ENCODE measurements around the gene ZNF419. TPM values are rescaled to one million over a fixed set of nuclear protein-coding genes. Genes with fewer than 3 reads are reported as not detected.

ZNF419 gene
- polyA plus RNA-seq, 1 of the 3 experiments (the other 2 are of a cell fraction), result 7.8 TPM

Small RNA genes within 50 kb of the gene (small RNA-seq; reads per million reads assigned to genes)
- 0 reads per million in 7 experiments for gene VN1R107P

Other genes starting within 250 kb of the ZNF419 start
- 1.5 and 2.5 TPM in 2 replicates for gene ZNF805, start 247.1 kb upstream of the ZNF419 start, polyA plus RNA-seq (2012; rRNA removed)
- 2.4 and 4.3 TPM in 2 replicates for gene ZNF460, start 207.3 kb upstream of the ZNF419 start, polyA plus RNA-seq (2012; rRNA removed)
- gene ZNF543, start 167.3 kb upstream of the ZNF419 start, polyA plus RNA-seq (2012; rRNA removed), result 1.2 and 1.7 TPM in 2 replicates
- gene ZNF304, start 136.5 kb upstream of the ZNF419 start, polyA plus RNA-seq (2012; rRNA removed), result 2.5 and 3.7 TPM in 2 replicates
- 21.0 and 22.2 TPM in 2 replicates for gene TRAPPC2B, start 124.2 kb upstream of the ZNF419 start, polyA plus RNA-seq (2012; rRNA removed)
- 1.5 and 1.7 TPM in 2 replicates for gene ZNF547, start 124.2 kb upstream of the ZNF419 start, polyA plus RNA-seq (2012; rRNA removed)
- 6.8 and 7.7 TPM in 2 replicates for gene ZNF548, start 97.9 kb upstream of the ZNF419 start, polyA plus RNA-seq (2012; rRNA removed)
- gene ZNF17, start 76.6 kb upstream of the ZNF419 start, polyA plus RNA-seq (2012; rRNA removed), result 3.9 and 5.0 TPM in 2 replicates
- 12.6 and 14.9 TPM in 2 replicates for gene ZNF749, start 52.4 kb upstream of the ZNF419 start, polyA plus RNA-seq (2012; rRNA removed)
- gene VN1R1, start 30.6 kb upstream of the ZNF419 start, polyA plus RNA-seq (2012; rRNA removed), result 0.03 and 0.06 TPM in 2 replicates
- 0.99 and 1.2 TPM in 2 replicates for gene ZNF772, start 10.2 kb upstream of the ZNF419 start, polyA plus RNA-seq (2012; rRNA removed)
- 6.6 and 9.0 TPM in 2 replicates for gene ZNF773, start 12.2 kb downstream of the ZNF419 start, polyA plus RNA-seq (2012; rRNA removed)
- gene ZNF549, start 39.6 kb downstream of the ZNF419 start, polyA plus RNA-seq (2012; rRNA removed), result 2.4 and 3.3 TPM in 2 replicates
- gene ZNF550, start 72.1 kb downstream of the ZNF419 start, polyA plus RNA-seq (2012; rRNA removed), result 5.7 and 7.1 TPM in 2 replicates
- gene ZNF416, start 91.2 kb downstream of the ZNF419 start, polyA plus RNA-seq (2012; rRNA removed), result 2.0 and 2.8 TPM in 2 replicates
- 2.1 and 2.4 TPM in 2 replicates for gene ZIK1, start 96.4 kb downstream of the ZNF419 start, polyA plus RNA-seq (2012; rRNA removed)
- 4.4 and 4.6 TPM in 2 replicates for gene ZNF530, start 112.1 kb downstream of the ZNF419 start, polyA plus RNA-seq (2012; rRNA removed)
- gene ZNF134, start 126.5 kb downstream of the ZNF419 start, polyA plus RNA-seq (2012; rRNA removed), result 9.6 and 9.8 TPM in 2 replicates
- gene ZNF211, start 145.4 kb downstream of the ZNF419 start, polyA plus RNA-seq (2012; rRNA removed), result 8.6 and 10.7 TPM in 2 replicates
- gene ZSCAN4, start 181.2 kb downstream of the ZNF419 start, polyA plus RNA-seq (2012; rRNA removed), result not detected in 2 replicates
- gene ZNF551, start 194.2 kb downstream of the ZNF419 start, polyA plus RNA-seq (2012; rRNA removed), result 4.9 and 5.9 TPM in 2 replicates
- not detected in 2 replicates for gene ZNF154, start 221.5 kb downstream of the ZNF419 start, polyA plus RNA-seq (2012; rRNA removed)
- not detected in 2 replicates for gene ZNF671, start 239.9 kb downstream of the ZNF419 start, polyA plus RNA-seq (2012; rRNA removed)

Measured in SK-N-SH (cell line).